NCI-H526 (cell line): ENCODE measurements around the gene ENTPD8.
"Not testable (repeated sequence)": the region's sequence is repeated elsewhere in the genome, so short reads cannot be mapped to it uniquely, and the experiment has no call there.

Experiments
- DNase-seq, 2 experiments: peaks; one replicate each; lab custom pipeline; 2025; lab: John Stamatoyannopoulos, UW

Gene ENTPD8

DNA sequence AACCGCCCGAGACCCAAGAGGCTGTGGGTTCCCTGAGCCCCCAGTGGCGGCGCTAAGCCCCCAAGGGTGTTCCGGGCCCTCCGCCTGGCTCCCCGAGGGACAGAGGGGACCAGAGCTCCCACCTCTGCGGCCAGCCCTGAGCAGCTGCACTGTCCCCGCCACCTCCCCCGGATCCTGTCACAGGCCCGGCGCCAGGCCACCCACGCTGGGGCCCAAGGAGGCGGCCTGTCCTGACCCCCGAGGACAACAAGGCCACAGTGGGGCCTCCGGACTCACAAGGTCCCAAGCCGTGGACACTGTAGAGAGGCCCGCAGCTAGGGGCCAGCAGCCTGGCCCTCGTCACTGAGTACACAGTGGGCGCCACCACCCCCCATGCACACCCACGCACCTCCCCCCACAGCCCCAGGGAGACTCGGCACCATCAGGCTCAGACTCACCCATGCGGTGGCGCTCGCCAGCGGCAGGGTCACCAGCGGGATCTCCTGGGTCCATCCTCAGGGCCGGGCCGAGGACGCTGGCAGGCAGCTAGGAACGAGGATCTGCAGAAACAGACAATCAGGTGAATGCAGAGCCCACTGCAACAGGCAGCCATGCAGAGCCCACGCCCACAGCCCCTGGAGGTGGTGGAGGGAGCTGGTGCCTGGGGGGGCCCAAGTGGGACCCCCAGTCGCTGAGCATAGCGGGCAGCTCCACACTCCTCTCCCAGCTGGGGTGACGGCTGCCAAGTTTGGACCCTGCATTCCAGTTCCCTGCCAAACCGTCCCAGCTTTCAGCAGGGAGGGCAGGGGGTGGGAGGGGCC is 46.1 kb downstream of the ENTPD8 start:
- DNase-seq, result no peak

DNA sequence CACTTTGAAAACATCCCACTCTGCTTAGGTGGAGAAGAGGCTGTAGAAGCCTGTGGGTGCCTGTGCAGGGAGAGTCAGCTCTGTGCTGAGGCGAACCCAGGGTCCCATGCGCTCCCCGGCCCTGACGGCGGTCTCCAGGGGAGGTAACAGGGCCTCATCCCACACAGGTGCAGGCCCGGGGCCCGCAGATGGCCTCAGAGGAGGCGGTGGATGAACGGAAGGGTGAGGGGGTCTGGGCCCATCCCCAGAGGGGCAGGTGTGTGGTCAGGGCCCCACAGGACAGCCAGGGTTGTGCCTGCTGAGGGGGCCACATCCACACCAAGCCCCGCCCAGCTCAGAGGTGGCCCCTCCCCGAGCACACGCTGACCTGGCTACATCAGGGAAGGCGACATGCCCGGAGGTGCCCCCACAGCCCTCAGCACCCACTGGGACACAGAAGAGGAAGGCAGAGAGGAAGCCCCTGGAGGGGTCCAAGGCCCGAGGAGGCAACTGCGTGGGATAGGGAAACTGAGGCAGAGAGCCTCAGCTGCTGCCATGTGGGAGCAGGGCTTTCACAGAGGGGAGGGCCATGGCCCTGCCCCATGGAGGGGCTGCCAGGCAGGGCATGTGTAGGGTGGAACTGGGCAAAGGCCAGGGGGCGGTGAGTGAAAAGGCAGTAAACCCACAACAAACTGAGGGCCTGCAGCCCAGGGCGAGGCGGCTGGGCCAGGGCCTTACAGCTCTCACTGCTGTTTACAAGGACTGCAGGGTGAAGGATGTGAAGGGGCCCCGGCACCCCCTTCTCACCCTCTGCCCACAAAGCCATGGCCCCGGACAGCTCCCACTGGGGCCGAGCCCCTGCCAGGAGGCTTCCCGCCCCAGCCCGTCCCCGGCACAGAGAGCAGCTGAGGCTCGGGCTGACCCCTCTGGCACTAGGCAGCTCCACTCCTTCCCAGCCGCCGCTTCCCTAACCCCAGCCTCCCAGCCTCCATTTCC is 47.7 kb downstream of the ENTPD8 start:
- DNase-seq, result no peak

DNA sequence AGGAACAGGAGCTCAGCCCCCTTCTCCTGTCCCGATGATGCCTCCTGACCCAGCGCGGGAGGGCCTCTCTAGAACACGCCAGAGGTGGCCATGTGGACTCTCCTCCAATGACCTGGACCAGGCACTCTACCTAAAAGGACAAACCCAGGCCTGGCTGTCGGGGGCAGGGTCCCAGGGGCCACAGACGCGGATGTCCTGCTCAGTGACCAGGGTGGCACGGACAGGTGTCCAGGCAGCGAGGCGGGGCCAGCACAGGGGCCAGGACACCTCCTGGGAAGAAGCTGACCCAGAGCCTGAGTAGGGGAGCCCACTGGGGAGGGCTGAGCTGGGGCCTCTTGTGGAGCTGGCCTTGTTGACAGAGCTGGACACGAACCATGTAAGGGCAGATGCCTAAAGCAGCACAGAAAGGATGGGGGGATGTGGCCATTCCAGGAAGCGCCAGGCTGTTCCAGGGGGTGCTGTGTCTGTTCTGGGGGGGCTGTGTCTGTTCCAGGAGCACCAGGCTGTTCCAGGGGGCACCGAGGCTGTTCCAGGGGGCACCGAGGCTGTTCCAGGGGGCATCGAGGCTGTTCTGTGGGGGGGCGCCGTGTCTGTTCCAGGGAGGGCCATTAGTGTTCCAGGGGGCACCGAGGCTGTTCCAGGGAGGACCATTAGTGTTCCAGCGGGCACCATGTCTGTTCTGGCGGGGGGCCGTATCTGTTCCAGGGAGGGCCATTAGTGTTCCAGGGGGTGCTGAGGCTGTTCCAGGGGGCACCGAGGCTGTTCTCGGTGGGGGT is 48.7 kb downstream of the ENTPD8 start:
- no peak for DNase-seq

DNA sequence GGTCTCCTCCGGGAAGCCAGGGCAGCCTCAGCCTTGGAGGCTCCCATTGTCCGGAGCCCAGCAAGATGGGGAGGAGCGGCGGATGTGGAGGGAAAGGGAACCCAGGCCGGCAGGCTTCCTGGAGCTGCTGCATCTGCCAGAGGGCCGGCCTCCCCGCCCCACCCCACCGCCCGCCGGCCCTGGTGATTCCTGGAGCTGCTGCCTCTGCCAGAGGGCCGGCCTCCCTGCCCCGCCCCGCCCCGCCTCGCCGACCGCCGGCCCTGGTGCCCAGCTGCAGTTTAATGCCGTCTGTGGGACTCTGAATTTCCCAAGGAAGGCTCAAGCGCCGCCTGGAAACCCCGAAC is 49.8 kb downstream of the ENTPD8 start:
- DNase-seq, result peak in 1 of 2 experiments; percentile 17

DNA sequence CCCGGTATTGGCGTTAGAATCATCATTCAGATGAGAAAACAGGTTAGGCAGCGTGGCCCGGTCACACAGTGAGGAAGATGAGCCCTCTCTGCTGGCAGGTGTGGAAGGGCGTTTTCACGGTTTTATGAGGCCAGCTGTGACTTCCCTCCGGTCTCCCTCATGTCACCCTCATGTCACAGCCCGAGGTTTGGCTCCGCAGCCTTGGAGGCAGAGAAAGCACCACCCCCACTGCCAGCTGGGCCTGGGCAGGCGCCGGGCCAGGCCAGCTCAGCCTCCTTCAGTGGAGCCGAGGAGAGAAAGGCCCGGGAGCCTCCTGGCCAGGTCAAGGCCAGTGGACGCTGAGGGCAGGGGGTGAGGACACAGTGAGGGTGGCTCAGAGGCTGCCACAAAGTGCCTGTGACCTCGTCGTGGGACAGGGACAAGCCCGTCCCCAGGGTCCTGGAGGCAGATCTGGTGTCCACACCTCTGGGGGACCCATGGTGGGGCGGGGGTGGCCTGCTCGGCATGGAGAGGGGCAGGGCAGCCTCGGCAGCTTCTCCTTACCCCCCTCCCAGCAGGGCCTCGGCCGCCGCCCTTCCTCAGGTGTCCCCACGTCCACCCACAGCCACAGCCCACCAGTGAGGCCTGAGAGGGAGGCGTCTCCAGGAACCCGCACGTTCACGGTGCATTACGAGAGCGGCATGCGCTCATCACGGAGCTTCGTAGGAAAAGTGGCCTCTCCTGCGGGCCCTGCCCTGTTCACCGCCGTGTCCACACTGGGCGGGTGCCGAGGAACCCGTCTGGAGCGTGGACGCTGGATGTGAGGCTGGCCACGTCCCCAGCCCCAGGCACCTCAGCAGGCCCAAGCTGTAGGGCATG is 50.4 kb downstream of the ENTPD8 start:
- peak in 1 of 2 experiments; percentile 40 for DNase-seq

DNA sequence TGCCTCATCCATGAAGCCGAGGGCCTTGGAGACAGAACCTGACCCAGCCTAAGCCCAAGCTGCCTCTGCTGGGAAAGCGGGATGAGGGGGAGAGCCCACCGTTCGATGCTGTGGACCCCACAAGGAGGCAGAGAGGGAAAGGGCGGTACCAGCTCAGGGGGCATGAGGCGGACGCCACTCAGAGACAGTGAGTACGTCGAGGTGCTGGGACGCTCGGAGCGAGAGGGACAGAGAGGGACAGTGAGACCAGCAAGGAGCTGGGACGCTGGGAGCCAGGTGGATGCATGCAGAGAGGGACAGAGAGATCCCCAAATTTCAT is 51.8 kb downstream of the ENTPD8 start:
- DNase-seq, result no peak

DNA sequence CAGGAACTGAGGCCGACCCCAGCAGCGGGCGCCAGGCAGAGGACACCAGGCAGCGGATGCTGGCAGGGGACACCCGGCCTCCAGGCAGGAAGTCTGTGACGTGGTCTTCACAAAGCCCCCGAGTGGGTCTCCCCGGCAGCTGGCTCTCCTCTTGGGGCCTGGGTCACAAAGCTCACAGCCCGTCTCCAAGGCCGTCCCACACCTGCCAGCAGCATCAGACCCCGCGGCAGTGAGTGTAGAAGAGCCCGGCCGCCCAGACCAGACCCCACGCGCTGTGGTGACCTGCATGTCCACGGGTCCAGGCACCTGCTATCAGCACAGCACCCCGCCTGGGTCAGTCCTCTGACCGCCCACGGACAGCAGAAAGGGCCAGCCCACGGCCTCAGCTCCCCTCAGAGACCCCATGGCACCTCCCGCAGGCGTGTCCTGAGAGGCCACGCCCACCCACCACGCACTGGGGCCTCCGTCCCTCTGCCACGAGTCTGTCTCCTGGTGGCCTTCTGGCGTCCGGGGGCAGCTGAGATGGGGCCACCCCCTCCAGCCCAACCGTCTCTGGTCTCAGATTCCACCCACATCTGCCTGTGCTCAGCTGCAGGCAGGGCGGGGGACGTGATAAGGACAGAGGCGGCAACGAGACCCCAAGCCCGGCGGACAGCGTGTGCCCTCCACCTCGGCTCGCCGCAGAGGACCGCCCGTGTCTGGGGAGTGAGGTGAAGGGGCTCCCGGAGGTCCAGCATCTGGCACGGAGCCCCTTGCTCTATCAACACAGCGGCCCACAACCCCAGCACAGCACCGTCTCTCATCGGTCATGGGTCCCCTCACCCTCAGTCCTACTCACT is 52.3 kb downstream of the ENTPD8 start:
- no peak for DNase-seq

DNA sequence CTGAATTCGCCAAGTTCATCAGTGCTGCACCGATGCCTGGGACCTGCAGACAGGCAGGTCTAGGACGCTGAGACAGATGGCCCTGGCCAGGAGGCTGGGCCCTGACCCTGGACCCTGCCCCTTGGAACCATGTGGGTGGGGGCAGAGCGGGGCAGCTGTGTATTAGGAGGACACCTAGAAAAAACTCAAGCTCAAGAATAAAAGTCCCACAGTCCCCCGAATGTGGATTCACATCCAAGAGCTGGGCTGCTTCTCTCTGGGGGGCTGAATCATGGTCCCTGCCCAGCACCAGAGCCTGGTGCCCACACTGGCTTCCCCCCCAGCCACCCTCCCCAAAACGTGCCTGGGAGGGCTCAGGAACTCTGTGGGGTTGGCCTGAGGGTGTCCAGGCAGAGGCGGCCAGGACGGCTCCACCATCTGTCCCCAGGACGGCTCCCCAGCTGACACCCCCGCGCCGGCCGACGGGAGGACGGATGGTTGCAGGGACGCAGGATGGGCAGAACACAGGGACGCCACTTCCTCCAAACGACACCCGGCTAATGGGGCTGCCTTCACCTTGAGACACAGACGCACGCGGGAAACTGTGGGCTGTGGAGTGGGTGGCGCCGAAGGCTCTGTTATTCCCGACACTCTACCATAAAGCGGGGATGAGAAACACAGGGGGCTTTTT is 53.1 kb downstream of the ENTPD8 start:
- no peak for DNase-seq

DNA sequence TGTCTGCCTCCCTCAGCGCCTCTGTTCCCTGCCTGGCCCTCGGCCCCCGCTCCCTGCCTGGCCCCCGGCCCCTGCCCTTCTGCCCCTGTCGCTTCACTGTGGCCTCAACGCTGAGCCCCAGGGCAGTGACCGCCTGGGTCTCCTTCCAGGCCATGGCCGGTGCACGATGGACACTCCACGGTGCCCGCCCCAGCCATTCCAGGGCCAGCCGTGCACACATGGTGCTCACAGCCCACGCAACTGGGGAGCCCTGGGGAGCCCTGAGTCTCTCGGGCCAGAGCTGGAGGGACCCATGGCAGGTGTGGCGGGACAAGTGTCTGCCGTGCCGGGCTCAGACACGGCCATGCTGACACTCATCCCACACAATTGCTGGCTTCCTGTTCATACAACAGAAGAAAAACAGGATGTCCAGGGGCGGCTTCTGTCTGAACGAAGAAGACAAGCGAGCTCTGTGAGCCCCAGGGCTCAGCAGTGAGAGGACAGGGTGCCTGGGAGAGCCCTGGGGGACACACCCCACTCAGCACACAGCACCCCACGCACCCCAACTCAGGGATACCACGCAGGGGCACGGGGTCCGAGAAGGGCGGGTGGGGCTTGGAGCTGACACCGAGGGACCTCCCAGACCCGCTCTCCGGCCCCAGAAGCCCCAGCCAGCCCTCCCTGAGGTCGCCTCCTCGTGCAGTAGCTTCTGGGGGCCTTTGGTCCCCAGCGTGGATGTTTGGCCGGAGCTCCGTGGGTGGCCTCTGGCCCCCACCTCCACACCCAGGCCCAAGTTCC is 53.9 kb downstream of the ENTPD8 start:
- DNase-seq, result no peak

DNA sequence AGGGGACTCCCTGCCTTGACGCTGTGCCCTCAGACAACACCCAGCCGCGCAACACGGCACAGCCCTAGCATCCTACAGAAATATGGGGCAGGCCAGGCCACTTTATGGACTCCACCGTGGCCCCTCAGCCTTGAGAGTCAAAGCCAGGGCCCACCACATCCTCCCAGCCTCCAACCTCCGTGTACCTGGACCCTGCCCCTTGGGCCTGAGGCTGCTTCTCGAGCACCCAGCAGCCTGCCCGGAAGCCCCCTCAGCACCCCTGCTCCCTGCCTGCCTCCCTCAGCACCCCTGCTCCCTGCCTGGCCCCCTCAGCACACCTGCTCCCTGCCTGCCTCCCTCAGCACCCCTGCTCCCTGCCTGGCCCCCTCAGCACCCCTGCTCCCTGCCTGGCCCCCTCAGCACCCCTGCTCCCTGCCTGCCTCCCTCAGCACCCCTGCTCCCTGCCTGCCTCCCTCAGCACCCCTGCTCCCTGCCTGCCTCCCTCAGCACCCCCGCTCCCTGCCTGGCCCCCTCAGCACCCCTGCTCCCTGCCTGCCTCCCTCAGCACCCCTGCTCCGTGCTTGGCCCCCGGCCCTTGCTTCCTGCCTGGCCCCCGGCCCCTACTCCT is 54.5 kb downstream of the ENTPD8 start:
- DNase-seq, result not testable (repeated sequence)

DNA sequence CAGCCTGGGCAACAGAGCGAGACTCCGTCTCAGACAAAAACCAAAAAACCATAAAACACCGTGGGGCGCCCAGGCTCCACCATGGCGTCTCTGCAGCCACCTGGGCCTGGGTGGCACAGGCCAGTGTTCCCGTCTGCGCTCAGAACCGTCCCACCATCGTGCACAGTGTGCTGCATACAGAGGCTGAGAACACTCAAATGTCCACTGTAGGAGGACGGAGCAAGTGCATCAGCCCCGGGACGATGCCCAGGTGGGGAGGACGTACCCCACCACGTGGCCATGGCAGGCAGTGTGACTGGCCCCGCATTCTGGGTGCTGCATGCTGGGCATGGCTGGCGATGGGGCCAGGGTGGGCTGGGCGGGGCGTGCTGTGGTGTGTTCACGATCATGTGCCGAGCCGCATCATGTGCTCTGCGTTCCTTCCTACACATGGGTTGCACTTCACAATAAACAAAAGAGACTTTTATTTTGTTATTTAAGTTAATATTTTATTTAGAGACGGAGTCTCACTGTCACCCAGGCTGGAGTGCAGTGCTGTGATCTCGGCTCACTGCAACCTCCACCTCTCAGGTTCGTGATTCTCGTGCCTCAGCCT is 56.0 kb downstream of the ENTPD8 start:
- no peak for DNase-seq
